Fibroblast of mammary gland (primary cell): ENCODE measurements around the gene STARD10.

ENCODE experiments used
- DNase-seq: peaks from one replicate; pipeline ENCODE4 v3.0.0-alpha.2; 2010; ENCODE audit warnings: low read depth
- H3K4me3 ChIP-seq: 2 replicates; pipeline ENCODE4 v1.5.1; 2011; ENCODE audit warnings: low read depth, mild to moderate bottlenecking, low read length, moderate library complexity; ENCODE audit not compliant: control insufficient read depth
- CTCF ChIP-seq: conservative IDR thresholded peaks from 2 replicates; pipeline ENCODE4 v1.5.1; 2011; ENCODE audit warnings: low read depth, low read length, inconsistent platforms; ENCODE audit not compliant: control insufficient read depth, insufficient read depth

Gene STARD10

DNA sequence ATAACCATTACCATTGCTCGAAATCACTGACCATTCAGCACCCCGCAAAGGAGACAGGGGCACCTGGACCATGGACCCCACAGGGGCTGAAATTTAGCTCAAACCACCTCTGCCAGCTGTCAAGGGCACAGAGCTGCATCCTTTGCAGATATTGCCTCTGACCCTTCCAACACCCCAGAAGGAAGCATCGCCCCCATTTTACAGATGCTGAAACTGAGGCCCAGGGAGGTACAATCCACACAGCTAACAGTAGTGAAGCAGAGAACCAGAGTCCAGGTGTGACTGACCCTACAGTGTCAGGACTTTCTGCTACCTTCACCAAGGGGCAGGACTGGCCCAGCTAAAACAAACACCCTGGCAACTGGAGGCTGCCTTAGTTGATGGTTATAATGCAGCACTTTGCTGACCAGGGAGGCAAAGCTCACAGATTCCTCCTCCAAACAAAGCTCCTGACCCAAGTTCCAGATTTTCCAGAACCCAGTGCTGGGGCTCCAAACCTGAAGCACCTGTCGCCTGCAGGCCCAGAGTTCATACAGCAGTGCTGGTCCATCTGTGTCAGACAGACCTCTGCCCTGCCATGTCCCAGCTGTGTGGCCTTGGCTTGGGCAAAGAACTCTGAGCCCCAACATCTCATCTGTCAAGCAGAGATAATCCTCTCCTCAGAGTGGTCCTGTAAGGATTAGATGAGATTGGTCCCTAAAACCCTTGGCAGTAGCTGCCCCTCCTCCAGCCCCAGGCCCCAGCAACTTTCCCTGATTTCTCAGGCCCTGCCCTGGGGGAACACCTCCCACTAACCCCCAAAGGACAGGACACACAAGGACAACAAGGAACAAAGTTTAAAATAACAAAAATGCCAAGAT, 26.4 kb downstream of the STARD10 start:
- H3K4me3 ChIP-seq, result no peak overlapping the region
- no peak for DNase-seq
- no peak for TF ChIP-seq CTCF

DNA sequence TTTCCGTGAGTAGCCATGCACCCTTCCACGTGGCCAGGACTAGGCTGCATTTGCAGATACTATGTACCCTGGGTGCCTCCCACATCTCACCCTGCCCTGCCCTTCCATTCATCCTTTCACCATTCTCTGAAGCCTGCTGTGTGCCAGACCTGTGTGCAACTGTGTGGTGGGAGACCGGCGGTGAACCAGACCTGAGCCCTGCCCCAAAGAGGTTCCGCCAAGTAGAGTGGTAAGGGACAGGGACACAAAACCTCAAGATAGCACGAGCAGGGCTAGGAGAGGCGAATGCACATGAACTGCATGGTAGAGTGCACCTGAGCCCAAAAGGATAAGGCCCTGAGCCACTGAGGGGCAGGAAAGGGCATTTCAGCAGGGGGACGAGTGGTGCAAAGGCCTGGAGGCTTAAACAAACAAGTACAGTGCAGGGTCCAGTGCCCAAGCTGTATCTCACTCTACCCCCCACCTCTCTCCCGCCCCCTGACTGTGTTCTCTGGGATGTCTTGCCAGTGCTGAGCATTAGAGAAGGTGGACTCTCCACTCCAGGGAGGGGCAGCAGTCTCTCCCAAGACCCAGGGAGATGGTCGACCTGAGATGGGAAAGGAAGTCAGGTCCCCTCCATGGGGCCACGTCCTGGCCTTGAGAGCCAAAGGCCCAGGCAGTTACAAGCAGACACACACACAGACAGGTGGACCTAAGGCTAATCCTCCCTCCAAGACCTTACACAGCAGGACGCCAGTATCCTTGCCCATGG, 27.5 kb downstream of the STARD10 start:
- no peak for TF ChIP-seq CTCF
- DNase-seq, result no peak
- H3K4me3 ChIP-seq, result no peak overlapping the region

GRCh38 chr11:72764503-72764902, 29.3 kb downstream of the STARD10 start:
- no peak for TF ChIP-seq CTCF

DNA sequence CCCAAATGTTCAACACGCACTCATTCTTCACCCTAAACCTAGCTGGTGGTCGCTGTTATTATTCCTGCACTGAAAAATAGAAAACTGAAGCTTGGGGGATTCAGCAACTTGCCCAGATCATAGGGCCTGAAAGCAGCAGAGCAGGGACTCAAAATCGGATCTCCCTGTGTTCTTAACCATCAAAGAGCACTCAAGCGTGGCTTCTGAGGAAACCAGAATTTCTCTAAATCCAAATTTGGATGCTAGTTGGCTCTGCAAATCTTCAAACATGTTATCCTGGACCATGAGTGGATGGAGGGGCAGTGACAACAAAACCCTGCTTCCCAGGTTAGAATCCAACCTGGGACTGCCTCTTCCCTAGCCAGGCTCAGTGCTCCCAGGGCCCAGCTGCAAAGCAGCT, 30.0 kb downstream of the STARD10 start:
- no peak for DNase-seq
- H3K4me3 ChIP-seq, result no peak overlapping the region
- TF ChIP-seq CTCF, result no peak

More at GRCh38 chr11:72764503-72764902, 29.3 kb downstream of the STARD10 start:
- no peak for DNase-seq
- H3K4me3 ChIP-seq, result no peak overlapping the region

GRCh38 chr11:72762641-72763304, 31.1 kb downstream of the STARD10 start:
- H3K4me3 ChIP-seq, result no peak overlapping the region
- TF ChIP-seq CTCF, result no peak
- DNase-seq, result no peak

DNA sequence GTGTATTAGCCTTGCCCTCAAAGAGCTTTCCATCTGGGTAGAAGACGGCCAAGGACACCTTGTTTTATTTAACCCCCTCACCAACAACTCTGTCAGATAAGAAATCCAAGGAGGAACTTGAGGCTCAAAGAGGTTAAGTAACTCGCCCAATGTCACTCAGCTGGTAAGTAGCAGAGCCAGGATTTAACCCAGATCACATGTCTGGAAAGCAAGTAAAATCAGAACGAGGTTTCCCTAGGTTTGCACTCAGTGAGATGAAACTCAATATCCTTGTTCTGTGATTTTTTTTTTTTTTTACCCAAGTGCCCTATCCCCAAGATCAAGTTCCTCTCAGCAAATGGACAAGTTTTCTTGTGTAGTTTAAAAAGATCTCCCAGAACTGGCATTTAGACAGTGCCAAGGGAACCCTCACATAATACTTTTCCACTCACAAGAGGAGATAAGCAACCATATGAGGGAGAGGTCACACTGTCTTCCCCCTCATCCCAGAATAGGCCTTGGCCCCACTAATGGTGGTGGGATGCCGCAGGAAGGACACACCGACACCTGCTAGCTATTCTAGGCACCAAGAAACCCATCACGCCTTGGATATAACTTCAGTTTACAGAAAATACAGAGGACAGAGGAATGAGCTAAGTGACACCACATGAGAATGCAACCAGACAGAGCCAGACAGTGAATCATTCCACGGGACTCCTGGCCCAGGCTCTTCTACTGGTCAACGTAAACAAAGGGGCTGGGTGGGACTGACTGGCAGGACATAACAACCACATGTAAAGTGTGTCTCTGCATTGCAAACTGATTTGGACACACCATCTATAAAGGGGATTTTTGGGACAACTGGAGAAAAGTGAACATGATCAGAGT, 33.1 kb downstream of the STARD10 start:
- no peak for TF ChIP-seq CTCF
- peak; percentile 73 for DNase-seq
- no peak overlapping the region for H3K4me3 ChIP-seq
